Activated T-helper 9 cell treated with anti-CD3 and anti-CD28 coated beads, Interleukin-2, amount 50 U/mL, for 16 hours (primary cell): ENCODE measurements around the gene P4HA3.

Experiments used
- DNase-seq: peaks from one replicate; pipeline ENCODE4 v3.0.0-alpha.2; 2020; ENCODE audit warnings: low read depth

The P4HA3 gene

GRCh38 chr11:74262725-74263124 lies 48.7 kb downstream of the P4HA3 start:
- no peak for DNase-seq

- DNase-seq = no peak
These were observed 53.4 kb downstream of the P4HA3 start for GRCh38 chr11:74257959-74258553.

- no peak for DNase-seq
These were observed 54.9 kb downstream of the P4HA3 start for GRCh38 chr11:74256378-74257133.

GRCh38 chr11:74255741-74256375 lies 55.6 kb downstream of the P4HA3 start:
- peak; percentile 20 for DNase-seq

GRCh38 chr11:74253361-74253760 lies 58.1 kb downstream of the P4HA3 start:
- no peak for DNase-seq

- DNase-seq = no peak
These were observed 61.9 kb downstream of the P4HA3 start for GRCh38 chr11:74249496-74249895.

- DNase-seq = no peak
These were observed 63.0 kb downstream of the P4HA3 start for GRCh38 chr11:74248469-74248868.

- no peak for DNase-seq
These were observed 73.2 kb downstream of the P4HA3 start for GRCh38 chr11:74238243-74238642.

- DNase-seq = no peak
These were observed 73.9 kb downstream of the P4HA3 start for GRCh38 chr11:74237541-74237940.

GRCh38 chr11:74235121-74235520 lies 76.3 kb downstream of the P4HA3 start:
- no peak for DNase-seq

- DNase-seq = no peak
These were observed 77.8 kb downstream of the P4HA3 start for GRCh38 chr11:74233683-74234082.

GRCh38 chr11:74232311-74232950 lies 79.0 kb downstream of the P4HA3 start:
- DNase-seq = no peak

GRCh38 chr11:74226907-74227306 lies 84.5 kb downstream of the P4HA3 start:
- DNase-seq = no peak

- no peak for DNase-seq
These were observed 85.9 kb downstream of the P4HA3 start for GRCh38 chr11:74225565-74225964.

GRCh38 chr11:74221816-74222215 lies 89.6 kb downstream of the P4HA3 start:
- DNase-seq = no peak

- no peak for DNase-seq
These were observed 91.1 kb downstream of the P4HA3 start for GRCh38 chr11:74220376-74220775.
